HG03457 (cell line): ENCODE data around the gene UBA52.
"Not testable (repeated sequence)": the region's sequence is repeated elsewhere in the genome, so short reads cannot be mapped to it uniquely, and the experiment has no call there.

Experiments
- ATAC-seq: cut with Tn5 transposase; IDR thresholded peaks from one replicate; pipeline ENCODE4 v1.9.1; 2021; ENCODE audit warnings: moderate number of reproducible peaks; ENCODE audit not compliant: unreplicated experiment

The UBA52 gene

GRCh38 chr19:18571564-18572344, at the start of gene UBA52:
Gene UBA52 (plus strand): TSS chr19:18571857. CDS start chr19:18573301, 1,444 bp downstream.
- ATAC-seq, result peak; percentile 80

GRCh38 chr19:18522124-18522861, 49.4 kb upstream of the UBA52 start:
- ATAC-seq, result peak; percentile 77

GRCh38 chr19:18522862-18523440, 48.7 kb upstream of the UBA52 start:
- ATAC-seq, result not testable (repeated sequence)

DNA sequence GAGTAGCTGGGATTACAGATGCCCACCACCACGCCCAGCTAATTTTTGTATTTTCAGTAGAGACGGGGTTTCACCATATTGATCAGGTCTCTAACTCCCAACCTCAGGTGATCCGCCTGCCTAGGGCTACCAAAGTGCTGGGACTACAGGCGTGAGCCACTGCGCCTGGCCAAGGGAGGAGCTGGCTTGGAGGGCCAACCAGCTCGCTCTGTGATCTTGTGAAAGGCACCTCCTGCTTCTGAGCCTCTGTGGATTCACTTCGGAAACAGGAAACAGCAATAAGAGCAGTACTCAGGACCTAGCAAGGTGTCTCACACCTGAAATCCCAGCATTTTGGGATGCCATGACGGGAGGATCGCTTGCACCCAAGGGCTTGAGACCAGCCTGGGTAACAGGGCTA, 47.8 kb upstream of the UBA52 start:
- ATAC-seq, result no peak

- no peak for ATAC-seq
These were observed 45.3 kb upstream of the UBA52 start for GRCh38 chr19:18526316-18526715.

DNA sequence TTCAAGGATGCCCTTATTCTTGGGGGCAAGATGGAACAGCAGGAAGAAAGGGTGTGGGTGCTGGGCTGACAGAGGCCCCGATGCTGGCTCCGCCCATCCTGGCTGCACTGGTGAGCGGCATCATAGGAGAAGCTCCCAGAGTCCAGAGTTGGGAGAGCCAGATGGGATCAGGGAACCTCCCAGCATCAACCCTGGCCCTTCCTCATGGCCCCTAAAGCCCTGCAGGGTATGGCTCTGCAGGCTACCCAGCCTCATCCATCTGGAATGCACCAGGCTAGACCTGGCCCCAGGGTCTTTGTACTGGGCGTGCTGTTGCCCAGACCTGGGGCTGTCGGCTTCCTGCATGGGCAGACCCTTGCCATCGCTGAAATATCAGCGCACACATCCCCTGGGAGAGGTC, 41.9 kb upstream of the UBA52 start:
- ATAC-seq, result no peak

- ATAC-seq, result no peak
These were observed 40.2 kb upstream of the UBA52 start for GRCh38 chr19:18531485-18531884.

- ATAC-seq, result no peak
These were observed 39.3 kb upstream of the UBA52 start for GRCh38 chr19:18532168-18532890.

DNA sequence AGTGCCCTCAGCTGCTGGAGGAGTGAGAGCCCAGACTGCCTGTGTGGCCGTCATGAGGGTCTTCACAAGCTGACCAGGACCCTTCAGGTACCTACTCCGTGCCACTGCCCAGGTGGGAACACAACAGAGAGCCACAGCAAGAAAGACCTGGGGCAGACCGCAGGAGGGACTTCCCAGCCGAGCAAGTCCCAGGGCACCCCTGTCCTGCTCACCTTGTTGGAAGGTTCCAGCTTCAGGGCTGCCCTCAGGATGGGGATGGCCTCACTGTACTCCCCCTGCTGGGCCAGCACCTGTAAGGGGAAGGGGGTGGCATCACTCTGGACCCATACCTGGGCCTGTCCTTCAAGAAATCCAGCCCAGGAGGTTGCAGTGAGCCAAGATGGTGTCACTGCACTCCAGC, 38.6 kb upstream of the UBA52 start:
- ATAC-seq, result no peak

DNA sequence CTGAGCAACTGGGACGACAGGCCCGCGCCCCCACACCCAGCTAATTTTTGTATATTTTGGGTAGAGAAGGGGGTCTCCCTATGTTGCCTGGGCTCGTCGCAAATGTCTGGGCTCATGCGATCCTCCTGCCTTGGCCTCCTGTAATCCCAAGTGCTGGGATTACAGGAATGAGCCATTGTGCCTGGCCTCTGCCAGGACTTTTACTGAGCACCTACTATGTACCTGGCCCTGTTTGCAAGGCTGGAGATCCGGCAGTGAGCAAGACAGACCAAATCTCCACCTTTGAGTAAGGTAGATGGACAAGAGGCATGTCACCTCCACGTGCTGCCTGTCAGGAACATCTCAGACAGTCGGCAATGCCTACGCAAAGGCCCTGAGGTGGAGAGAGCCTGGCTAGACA, 35.2 kb upstream of the UBA52 start:
- ATAC-seq, result no peak

GRCh38 chr19:18537431-18537830, 34.2 kb upstream of the UBA52 start:
- no peak for ATAC-seq

GRCh38 chr19:18538115-18538514, 33.5 kb upstream of the UBA52 start:
- ATAC-seq, result no peak

GRCh38 chr19:18539372-18539771, 32.3 kb upstream of the UBA52 start:
- no peak for ATAC-seq

DNA sequence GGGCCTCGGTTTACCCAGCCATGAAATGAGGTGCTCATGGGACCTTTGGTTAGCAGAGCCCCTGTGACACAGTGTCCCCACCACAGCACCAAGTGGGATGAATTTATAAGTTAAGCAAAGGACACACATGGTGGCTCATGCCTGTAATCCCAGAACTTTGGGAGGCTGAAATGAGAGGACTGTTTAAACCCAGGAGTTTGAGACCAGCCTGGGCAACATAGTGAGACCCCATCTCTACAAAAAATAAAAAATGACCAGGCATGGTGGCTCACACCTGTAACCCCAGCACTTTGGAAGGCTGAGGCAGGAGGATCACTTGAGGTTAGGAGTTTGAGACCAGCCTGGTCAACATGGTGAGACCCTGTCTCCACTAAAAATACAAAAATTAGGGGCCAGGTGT, 31.5 kb upstream of the UBA52 start:
- not testable (repeated sequence) for ATAC-seq

DNA sequence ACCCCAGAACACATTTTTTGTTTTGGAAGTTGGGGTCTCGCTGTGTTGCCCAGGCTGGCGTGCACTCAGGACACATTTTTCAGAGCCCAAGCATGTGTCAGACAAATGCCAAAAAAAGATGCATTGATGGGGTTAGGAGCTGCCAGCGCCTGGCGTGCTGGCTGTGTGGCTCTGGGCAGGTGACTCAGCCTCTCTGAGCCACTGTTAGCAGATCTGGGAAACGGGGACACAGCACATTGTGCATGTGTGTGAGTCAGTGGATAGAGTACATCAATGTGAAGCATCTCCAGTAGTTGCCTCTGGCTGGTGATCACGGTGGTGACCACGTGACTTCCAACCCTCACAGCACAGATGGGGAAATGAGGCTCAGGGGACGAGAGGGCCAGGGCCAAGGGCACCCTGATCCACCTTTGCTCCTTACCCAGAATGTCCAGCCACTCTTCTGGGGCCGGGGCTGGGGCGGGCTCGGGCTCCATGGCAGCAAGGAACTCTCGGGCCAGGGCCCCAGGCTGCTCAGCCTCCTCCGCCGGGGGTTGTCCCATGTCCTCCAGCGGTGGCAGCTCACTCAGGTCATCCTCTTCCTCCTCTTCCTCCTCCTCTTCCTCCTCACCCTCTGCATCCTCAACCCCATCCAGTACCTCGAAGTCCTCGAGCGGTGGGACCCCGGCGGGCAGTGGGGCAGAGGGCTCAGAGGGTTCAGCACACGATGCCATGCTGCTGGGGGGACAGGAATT, 30.2 kb upstream of the UBA52 start:
- no peak for ATAC-seq

DNA sequence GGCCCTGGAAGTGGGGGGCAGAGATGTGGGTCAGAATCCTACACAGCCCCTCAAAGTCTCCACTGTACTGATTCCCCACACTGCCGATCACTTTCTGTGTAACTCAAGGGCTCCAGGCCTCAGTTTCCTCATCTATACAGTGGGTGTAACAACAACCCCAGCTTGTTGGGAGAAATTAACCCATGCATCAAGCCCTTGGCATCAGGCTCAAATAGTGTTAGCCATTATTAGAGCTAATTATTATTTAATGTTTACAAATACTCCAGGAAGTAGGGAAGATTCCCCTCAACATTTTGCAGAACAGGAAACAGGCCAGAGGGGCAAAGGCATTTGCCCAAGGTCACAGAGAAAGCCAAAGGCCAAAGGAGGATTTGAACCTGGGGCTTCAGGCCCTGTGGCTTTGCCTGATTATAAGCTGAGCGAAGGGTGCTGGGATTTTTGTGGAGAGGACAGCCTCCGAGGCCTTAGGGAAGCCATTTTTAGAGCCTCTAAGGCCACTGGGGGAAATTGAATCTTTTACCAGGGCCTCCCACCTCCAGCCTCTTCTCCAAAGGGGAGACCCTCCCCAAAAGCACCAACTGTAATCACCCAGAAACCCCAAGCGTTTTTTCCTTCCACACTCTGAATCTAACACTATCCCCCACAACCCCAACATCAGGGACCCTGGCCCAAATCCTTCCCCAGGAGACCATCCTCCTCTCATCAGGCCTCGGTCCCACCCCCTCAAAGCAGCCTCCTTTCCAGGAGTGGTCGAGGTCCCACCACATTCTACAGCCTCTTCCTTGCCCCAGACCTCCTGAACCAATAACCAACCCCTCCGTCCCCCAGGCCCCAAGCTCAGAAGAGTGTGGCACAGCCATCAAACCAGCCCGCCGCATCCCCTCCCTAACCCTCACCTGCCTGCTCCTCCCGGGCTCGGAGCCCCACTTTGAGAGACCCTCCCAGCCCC, 29.4 kb upstream of the UBA52 start:
- ATAC-seq, result no peak

- ATAC-seq, result peak; percentile 78
These were observed 28.5 kb upstream of the UBA52 start, which contains the start of gene FKBP8 for GRCh38 chr19:18542941-18543813. Gene FKBP8 (minus strand): TSS chr19:18543573. CDS start chr19:18541970, 1,603 bp downstream.

- ATAC-seq, result peak; percentile 40
These were observed 27.7 kb upstream of the UBA52 start for GRCh38 chr19:18543814-18544475.
